Brain microvascular endothelial cell (primary cell): ENCODE data around the gene ATXN7.

ENCODE experiments used
- DNase-seq: peaks from one replicate; pipeline ENCODE4 v3.0.0-alpha.2; 2020
- H3K27ac ChIP-seq: fragments of 250-450 bp; sonication (Bioruptor Pico); 2 replicates; pipeline ENCODE4 v1.5.1; 2020; ENCODE audit warnings: mild to moderate bottlenecking, moderate library complexity
- H3K27me3 ChIP-seq: fragments of 250-450 bp; sonication (Bioruptor Pico); replicated peaks from 2 replicates; pipeline ENCODE4 v1.5.1; 2020; ENCODE audit warnings: mild to moderate bottlenecking
- H3K36me3 ChIP-seq: fragments of 250-450 bp; sonication (Bioruptor Pico); replicated peaks from 2 replicates; pipeline ENCODE4 v1.5.1; 2020; ENCODE audit warnings: mild to moderate bottlenecking
- H3K4me3 ChIP-seq: 2 replicates; pipeline ENCODE4 v1.5.1; 2011; ENCODE audit warnings: low read depth, mild to moderate bottlenecking, control low read depth, low read length, moderate library complexity
- CTCF ChIP-seq: IDR thresholded peaks from 2 replicates; pipeline ENCODE4 v1.5.1; 2011; ENCODE audit warnings: low read depth, mild to moderate bottlenecking, moderate library complexity, low read length, control low read depth, inconsistent platforms; ENCODE audit errors: missing control alignments
- in situ Hi-C: cut with HindIII; loops from 2 replicates; pipeline ENCODE4 v1.10.0; 2017; ENCODE audit warnings: low sequenced_read_pairs, low pct_ligation_motif_present

The ATXN7 gene

GRCh38 chr3:63886858-63887257 is 23.2 kb downstream of the ATXN7 start:
- Histone ChIP-seq H3K27ac (no peak overlapping the region), H3K27me3 (no peaks in the 10 kb centered on the region), H3K4me3 (no peak overlapping the region), H3K36me3 (no peaks in the 10 kb centered on the region)
- in situ Hi-C loops, result no loop called here
- no peak for DNase-seq
- TF ChIP-seq CTCF, result no peak

- in situ Hi-C loops, result no loop called here
- H3K27ac ChIP-seq, result no peak overlapping the region
- H3K36me3 ChIP-seq, result no peaks in the 10 kb centered on the region
- TF ChIP-seq CTCF, result no peak
- no peaks in the 10 kb centered on the region for H3K27me3 ChIP-seq
- H3K4me3 ChIP-seq, result no peak overlapping the region
- DNase-seq, result no peak
These were observed 27.9 kb downstream of the ATXN7 start for GRCh38 chr3:63891518-63891917.

GRCh38 chr3:63892773-63893352 is 29.2 kb downstream of the ATXN7 start:
- in situ Hi-C loops, result no loop called here
- Histone ChIP-seq H3K27ac (no peak overlapping the region), H3K27me3 (no peaks in the 10 kb centered on the region), H3K36me3 (no peaks in the 10 kb centered on the region), H3K4me3 (no peak overlapping the region)
- DNase-seq, result no peak
- TF ChIP-seq CTCF, result no peak

- TF ChIP-seq CTCF, result no peak
- no peak for DNase-seq
- Histone ChIP-seq H3K27me3 (no peaks in the 10 kb centered on the region), H3K4me3 (no peak overlapping the region), H3K36me3 (no peaks in the 10 kb centered on the region), H3K27ac (no peak overlapping the region)
- in situ Hi-C loops, result no loop called here
These were observed 31.9 kb downstream of the ATXN7 start for GRCh38 chr3:63895422-63896189.

GRCh38 chr3:63896332-63897030 is 32.8 kb downstream of the ATXN7 start:
- Histone ChIP-seq H3K27ac (no peak overlapping the region), H3K27me3 (no peaks in the 10 kb centered on the region), H3K36me3 (no peaks in the 10 kb centered on the region), H3K4me3 (no peak overlapping the region)
- in situ Hi-C loops, result no loop called here
- no peak for DNase-seq
- TF ChIP-seq CTCF, result no peak
